Stimulated activated CD4-positive, alpha-beta T cell treated with anti-CD3 and anti-CD28 coated beads, Interleukin-2, amount 100 ng/mL, for 48 hours (primary cell): ENCODE data around the gene DAPK1.

Experiments used
- DNase-seq, 2 donors: peaks; one replicate each; pipeline ENCODE4 v3.0.0-alpha.2; 2020

Gene DAPK1

DNA sequence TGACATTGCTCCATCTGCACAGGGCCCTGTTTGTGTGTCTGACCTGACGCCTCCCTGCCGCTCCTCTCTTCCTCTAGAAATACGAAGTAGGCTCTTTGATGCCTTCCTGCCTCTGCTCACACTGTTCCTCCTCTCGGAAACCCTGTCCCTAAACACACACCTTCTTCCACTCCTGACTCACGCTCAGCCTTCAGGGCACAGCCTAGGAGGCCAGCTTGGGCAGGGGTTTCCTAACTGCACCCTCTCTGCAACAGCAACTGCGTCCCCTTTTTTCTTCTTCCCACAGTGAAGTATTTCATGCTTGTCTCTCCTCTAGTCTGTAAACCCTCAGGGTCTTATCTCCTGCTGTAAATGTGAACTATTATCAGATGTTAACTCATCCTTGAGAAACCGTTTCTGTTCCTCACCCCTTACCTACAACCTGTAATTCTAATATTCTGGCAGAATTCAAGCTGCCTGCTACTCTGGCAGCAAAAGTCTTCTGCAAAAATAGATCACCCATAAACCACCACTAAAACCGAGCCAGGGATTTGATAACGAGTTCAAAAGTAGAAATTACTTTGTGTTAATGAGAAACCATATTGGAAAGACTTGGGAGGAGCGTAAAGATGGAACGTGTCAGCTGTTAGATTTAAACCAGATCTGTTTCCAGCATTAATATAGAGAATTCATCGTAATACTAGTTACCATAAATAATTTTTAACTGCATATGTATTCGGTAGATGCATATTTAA, 100.2 kb downstream of the DAPK1 start:
- DNase-seq: no peak

DNA sequence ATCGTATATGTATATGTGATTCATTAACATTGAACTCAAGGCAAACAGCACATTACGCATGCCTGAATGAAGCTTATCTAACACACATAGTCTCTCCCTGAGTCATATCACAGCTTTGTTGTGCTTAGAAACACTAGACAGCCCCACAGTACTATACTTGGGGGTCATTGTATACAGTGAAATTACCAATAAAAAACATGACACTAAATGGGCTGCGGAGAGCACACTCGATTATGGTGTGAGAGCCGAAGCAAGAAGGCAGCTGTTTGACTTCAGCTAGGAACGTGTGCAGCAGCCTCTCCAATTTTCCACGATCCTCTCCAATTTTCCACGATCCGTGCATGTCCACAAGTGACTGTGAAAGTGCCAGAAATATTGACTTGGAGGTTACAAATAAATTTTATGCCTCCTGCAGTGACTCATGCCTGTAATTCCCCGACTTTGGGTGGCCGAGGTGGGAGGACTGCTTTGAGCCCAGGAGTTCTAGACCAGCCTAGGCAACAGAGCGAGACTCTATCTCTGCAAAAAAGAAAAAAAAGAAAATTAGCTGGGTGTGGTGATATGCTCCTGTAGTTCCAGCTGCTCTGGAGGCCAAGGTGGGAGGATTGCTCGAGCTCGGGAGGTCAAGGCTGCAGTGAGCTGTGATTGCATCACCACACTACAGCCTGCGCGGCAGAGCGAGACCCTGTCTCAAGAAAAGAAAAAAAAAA, 102.4 kb downstream of the DAPK1 start:
- DNase-seq: no peak

DNA sequence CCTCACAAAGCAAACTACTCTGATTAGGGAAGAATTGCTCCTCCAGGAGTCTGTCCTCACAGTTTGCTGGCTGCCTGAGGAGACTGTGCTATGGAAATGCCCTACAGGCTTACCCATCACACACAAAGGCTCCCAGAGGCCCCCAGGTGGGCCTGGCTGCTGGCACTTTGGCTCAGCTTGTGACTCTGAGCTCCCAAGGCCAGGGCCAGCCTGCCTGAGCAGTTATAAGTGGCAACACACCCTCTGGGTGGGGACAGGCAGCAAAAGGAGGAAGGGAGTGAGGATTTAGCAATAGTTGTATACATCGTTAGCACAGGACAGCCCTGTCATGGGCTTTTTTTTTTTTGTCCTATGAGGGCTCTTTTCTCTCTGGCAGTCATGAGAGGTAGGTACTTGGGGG, 103.5 kb downstream of the DAPK1 start:
- DNase-seq: no peak

DNA sequence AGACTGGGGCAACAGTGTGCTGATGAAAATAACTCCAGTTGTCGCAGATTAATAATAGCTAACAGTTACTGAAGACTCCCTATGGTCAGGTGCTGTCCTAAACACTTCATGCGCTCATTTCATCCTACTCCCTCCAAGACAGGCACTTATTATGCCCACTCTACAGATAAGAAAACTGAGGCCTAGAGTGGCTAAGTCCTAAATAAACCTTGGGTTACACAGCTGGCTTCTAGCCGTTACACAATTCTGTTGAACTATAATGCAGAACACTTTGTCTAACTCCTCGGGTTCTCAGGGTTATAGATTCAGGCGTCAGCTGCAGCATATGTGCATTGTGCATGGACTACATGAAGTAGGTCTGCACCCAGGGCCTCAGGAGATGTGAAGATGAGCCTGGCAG, 103.9 kb downstream of the DAPK1 start:
- DNase-seq: no peak

DNA sequence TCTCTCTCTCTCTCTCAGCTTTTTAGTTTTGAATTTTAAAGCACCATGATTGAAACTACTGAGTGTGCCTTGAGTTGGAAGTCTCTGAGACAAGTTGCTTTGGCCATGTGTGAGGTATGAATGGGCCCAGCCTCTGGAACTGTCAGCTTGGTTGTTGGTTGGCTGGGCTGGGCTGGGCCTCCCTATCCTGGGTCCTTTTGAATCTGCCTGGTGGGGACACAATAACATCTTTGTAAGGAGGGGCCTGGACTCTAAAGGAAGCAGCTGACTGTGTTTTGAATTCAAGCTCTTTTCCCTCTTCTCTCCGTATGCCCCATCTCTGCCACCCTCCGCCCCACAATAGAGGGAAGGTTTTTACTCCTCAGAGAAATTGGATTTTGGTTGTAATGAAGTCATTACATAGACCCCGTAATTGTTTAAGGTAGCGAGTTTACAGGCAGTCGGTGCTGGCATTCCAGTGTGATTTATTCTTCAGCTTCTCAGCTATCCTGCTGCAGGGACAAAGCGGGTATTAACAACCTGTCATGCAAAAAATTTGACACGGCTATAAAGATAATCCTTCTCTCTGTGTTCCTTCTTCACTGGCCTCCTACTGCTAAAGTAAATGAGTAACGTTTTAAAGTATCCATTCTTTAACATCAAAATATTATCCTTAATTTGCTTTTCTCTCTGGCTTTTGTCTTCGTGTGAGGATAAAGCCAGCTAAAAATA, 105.4 kb downstream of the DAPK1 start:
- DNase-seq: no peak

DNA sequence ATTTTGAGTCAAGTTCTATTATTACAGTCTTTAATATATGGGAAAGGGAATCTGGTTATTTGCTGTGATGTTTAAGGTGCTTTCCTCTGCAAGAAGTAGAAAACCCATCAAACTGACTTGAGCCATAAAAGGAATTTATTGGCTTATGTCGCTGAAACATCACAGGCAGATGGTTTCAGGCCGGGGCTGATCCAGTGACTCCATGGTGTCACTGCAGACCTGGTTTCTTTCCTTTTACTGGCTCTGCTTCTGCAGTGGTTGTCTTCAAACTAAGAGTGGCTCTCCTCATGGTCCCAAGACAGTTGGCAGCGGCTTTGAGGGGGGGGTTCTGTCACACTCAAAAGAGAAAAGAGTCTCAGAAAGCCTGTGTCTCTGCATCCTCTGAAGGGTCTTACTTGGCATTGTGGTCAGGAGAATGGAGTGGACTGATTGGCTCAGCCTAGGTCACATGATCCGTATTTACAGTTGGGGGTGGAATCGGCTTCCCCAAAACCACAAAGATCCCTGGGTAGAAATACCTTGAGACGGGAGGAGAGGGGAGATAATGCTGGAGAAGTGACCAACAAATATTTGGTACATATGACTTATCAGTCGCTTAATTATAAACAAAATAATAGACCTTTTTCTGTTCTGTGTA, 106.3 kb downstream of the DAPK1 start:
- DNase-seq: no peak

DNA sequence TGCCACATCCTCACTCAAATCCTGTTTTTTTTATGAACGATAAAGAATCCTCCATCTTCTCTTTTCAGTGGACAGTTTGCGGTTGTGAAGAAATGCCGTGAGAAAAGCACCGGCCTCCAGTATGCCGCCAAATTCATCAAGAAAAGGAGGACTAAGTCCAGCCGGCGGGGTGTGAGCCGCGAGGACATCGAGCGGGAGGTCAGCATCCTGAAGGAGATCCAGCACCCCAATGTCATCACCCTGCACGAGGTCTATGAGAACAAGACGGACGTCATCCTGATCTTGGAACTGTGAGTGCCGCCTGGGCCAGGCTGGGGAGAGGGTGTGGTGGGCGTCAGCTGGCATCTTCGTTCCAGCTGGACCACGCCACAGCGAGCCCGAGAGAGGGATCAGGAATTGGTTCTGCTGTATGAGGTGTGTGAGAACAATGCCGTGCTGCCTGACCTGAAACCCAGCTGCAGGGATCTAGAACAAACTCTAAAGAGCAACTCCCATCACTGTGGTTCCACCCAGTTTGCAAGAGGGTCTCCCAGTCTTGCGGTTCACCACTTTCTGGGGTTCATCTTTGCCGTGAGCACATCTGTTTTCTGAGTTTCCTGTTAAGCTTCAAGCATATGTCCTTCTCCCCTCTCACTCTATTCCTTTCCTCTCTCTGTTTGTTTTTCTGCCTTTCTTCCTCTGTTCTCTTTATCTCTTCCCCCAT, 107.4 kb downstream of the DAPK1 start:
- DNase-seq: no peak

DNA sequence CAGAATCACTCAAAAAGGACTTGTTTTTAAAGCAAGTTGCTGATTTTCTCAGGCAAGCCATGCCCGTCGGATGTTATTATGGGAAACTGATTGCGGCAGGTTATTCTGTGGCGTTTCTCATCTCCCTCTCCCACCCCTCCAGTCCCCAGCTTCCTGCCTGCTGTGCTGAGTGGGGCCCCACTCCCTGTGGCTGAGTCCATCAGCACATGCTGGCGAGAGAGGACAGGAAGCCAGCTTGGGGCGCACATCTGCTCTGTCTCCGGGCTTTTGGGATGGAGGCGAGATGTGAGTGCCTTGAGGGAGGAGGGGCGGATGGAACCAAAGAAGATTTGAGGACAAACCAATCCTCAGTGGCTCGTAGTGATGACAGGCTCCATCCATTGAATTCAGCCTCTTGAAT, 108.0 kb downstream of the DAPK1 start:
- no peak for DNase-seq

DNA sequence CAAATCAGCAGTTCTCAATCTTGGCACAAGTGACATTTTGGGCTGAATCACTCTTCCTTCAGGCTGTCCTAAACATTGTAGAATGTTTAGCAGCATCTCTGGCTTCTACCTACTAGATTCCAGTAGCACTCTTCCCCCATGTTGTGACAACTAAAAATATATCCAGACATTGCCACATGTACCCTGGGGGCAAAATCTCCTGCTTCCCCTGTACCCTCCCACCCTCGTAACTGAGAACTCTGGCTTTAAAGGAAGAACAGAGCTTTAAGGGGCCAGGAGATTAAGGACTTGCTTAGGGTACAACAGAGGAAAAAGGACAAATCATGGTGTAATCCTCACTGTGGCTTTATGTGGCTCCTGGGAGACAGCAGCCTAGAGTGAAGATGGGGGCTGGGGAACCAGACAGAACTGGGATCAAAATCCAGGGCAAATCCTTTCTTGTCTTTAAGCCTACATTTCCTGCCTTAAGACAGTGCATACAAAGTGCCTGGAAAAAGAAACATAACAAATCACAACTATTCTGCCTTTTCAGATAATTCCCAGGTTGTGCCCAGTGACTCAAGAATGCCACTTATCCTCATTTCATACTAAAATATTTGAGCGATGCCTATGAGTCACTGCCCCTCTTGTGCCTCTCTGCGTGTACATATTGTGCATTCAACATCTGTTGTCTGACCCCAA, 109.3 kb downstream of the DAPK1 start:
- DNase-seq: no peak

DNA sequence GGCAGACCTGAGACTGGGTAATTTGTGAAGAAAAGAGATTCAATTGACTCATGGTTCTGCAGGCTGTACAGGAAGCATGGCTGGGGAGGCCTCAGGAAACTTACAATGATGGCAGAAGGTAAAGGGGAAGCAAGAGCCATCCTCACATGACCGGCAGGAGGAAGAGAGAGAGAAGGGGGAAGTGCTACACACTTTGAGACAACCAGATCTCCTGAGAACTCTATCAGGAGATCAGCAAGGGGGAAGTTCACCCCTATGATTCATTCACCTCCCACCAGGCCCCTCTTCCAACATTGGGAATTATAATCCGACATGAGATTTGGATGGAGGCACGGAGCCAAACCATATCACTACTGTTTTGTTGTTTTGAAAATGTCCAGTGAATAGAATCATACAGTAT, 110.2 kb downstream of the DAPK1 start:
- no peak for DNase-seq

DNA sequence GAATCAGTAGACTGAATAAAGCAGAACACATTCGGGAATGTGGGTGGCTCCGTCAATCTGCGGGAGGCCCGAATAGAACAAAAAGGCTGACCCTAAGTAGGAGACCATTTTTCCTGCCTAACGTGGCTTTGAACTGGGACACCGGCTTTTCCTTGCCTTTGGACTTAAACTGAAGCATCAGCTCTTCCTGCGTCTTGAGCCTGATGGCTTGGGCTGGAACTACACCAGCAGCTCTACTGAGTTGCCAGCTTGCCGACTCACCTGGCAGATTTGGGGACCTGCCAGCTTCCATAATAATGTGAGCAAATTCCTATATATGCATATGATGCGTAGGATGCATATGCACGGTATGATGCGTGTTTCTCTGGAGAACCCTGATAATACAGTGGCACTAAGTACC, 111.3 kb downstream of the DAPK1 start:
- DNase-seq: no peak

DNA sequence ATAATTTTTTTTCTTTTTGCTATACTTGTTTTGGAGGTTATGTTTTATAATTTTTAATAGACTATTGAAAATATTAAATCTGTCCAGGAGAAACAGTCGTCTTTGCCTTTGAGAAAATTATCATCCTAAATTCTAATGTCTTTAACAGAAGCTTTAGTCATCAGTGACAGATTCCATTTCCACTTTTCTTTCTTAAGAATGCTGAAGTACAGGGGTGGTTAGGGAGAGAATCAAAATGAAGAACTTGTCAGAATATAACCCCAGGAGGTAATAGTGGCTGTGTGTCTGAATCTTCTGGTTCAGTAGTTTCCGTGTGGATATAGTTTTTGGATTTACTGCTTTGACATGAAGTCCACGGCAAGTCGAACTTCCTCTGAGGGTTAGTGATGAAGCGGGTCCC, 111.8 kb downstream of the DAPK1 start:
- DNase-seq: no peak

DNA sequence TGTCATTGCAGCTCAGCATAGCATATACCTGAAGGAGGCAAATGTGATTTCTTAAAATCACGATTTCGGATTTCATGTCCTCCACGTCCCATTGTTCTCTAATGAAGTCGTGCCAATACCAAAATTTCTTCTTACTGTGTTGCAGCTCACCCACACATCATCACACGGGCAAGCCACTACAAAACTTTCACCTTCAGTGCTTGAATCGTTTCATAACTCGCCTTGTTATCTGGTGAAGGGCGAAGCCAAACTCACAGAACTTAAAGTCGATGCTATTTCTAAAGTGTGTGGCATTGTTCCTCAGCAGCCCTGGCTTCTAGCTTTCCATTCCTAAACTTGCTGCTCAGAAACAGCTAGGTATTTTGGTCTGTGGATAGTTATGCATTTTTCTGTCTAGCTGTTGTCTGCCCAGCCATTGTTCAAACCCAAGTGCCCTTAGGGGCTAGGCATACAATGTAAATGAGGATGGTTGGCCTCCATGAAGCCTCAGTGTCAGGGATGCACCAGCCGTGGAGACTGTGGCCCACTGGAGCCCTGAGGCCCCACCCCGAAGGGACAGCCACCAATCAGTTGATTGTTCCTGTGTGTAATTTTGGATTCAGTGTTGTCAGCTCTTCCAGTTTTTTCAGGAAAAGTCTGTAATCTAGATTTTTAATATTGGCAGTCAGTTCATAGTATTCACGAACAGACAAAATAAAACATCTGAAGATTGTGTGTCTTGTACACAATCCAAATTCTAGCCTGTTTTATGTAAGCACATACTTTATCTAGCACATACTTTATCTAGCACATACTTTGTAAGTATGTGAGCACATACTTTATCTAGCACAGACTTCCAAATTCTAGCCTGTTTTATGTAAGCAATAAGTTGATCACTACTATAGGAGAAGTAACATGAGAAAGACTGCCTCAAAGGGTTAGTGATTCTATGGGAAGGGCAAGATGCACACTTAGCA, 112.8 kb downstream of the DAPK1 start:
- DNase-seq: no peak

DNA sequence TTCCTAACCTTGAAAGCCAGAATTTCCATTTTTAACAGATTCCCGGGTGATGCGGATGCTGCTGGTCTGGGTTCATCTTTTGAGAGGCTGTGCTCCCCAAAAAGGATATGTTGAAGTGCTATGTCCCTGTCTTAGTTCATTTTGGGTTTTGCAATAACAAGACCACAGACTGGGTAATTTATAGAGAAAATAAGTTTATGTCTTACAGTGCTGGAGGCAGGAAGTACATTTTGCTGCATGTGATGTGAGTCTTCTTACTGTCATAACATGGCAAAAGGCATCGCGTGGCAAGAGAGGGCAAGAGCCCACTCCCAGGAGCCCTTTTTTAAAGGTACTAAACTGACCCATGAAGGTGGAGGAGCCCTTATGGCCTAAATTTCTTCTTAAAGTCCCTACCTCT, 114.1 kb downstream of the DAPK1 start:
- no peak for DNase-seq

DNA sequence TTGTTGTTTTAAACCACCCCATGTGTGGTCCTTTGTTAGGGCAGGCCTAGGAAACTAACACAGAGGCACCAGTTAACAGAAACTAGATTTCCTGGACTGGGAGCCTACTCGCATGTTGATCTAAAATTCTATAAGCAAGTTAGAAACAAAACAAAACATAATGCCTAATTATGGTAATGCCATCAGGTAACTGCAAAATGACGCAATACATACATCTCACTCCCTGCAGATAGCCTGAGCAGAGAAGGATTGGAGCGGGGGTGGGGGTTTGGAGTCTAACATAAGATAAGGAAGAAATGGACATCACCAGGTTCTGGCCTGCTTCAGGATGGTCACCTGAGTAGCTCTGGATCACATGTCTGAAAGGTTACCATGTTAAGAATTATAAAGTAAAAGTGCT, 114.9 kb downstream of the DAPK1 start:
- DNase-seq: no peak

DNA sequence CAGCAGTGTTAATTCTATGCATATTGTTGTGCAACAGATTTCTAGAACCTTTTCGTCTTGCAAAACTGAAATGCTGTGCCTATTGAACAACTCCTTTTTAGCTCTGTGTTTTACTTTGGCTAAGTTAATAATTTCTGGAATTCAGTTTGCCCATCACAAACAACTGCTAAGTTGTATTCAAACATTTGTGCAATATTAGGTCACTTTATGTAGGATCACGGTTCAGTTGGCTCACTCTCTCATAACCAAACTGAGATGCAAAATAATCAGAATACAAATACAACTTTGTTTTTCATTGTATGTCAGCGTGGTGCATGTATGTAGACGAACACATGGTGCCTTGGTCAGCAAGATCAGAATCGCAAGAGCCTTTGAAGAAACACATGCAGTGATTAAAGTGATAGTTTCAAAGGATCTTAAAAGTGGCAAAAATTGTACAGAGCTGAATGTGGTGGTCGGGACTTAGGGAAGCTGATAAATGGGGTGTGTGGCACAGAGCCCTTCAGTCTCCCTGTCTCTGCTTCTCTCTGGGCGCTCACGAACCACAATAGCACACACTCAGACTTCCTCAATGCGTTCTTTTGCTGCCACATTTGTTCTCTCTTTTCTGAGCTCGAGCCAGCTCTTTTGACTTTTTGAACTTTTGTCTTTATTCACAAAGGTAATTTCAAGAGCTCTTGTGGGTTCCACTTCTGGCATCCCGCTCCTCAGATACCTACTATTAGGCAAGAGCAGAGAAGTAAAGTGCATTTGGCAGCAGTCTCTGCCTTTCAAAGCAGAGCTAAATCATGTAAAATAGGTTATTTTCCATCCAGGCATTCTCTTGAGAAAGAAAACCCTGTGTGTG, 115.8 kb downstream of the DAPK1 start:
- DNase-seq: no peak

DNA sequence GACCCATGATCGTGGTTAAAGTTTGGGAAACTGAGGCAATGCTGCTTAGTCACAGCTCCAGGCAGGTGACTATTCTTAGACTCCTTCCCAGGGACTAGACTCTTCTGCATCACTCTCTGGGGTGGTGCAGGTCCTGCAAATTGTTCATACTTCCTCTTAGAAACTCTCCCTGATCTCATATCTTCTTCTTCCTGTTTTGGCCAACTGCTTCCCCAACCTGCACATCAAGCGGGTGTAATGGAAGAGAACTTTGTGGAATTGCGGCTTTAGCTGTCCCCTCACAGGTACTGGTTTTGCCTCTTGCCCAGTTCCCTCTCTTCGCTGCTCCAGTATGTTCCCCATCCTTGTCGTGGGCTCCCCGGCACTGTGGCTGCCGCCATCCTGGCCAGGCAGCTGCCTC, 116.7 kb downstream of the DAPK1 start:
- no peak for DNase-seq

DNA sequence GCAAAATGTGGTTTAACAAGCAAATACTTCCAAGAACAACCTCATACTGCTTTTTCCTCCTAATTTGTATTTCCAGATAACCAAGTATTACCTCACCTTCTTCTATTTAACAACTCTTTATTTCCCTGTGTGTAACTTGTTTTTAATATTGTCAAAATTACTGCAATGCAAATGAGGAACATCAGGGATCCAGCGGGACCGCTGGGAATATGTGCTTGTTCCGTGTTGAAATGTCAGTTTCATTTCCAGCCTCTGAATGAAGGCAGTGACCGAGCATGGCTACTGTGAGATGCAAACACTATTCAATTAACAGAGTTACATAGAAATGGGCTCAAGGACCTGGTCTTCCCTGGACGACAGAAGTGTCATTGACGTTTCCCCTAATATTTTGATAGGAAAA, 117.5 kb downstream of the DAPK1 start:
- DNase-seq: no peak

DNA sequence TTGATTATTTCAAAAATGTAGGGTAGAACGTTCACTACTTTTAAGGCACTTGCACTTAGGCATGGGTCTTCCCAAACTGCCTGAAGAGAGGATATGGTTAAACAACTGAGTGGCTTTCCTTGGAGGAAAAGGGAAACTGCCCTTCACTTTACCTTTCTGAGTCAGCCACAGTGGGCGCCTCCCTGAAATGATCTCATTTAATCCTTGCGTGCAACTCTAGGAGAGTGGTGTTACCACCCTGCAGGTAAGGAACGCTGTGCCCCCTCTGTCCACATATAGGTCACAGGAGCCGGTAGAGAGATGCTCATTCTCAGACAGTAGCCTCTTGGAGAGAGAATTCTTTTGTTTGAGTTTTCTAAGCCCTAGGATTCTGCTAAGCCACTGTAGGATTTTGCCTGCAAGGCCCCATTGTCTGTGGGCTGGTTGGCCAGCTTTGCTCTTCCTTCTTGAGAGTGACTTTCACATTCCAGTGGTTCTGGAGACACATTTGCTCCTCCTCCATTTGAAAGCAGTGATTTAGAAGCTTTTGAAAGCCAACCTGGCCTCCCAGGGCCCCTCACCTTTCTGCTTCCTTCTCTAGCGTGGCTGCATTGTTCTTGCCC, 118.0 kb downstream of the DAPK1 start:
- DNase-seq: no peak

DNA sequence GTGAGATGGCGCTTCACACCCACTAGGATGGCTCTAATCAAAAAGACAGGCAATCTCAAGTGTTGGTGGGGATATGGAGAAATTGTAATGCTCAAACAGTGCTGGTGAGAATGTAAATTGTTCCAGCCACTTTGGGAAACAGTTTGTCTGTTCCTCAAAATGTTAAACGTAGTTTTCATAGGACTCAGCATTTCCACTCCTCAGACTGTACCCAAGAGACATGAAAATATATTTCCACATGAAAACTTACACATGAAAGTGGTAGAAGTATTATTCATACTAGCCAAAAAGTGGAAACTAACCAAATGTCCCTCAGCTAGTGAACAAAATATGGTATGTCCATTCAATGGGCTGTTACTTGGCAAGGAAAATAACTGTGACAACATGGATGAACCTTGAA, 120.6 kb downstream of the DAPK1 start:
- DNase-seq: no peak
